Choroid plexus epithelial cell (primary cell): ENCODE data around the gene HMBS.
A peak's percentile ranks its signal among the peaks of the same experiment; 100 is the strongest.

Source experiments
- DNase-seq: peaks from one replicate; pipeline ENCODE4 v3.0.0-alpha.2; 2010; ENCODE audit warnings: low read depth
- H3K4me3 ChIP-seq: 2 replicates; pipeline ENCODE4 v1.5.1; 2011; ENCODE audit warnings: low read depth, mild to moderate bottlenecking, control low read depth, low read length, moderate library complexity
- CTCF ChIP-seq: conservative IDR thresholded peaks from 2 replicates; pipeline ENCODE4 v1.5.1; 2011; ENCODE audit warnings: low read depth, mild to moderate bottlenecking, control low read depth, inconsistent platforms, low read length, moderate library complexity

The HMBS gene

DNA sequence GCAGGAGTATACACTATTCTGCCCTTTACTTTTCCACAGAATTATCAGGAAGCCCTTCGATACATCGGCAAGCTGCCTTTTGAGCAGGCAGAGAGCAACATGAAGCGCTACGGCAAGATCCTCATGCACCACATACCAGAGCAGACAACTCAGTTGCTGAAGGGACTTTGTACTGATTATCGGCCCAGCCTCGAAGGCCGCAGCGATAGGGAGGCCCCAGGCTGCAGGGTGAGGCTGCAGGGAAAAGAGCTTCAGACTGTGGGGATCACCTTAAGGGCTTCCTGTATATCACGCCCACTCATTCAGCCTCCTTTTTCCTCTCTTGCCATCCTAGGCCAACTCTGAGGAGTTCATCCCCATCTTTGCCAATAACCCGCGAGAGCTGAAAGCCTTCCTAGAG lies 6.8 kb upstream of the HMBS start:
- H3K4me3 ChIP-seq, result no peak overlapping the region
- TF ChIP-seq CTCF, result no peak
- DNase-seq, result no peak

- DNase-seq, result no peak
- no peak for TF ChIP-seq CTCF
Measured at GRCh38 chr11:119078675-119079420, 5.8 kb upstream of the HMBS start.

DNA sequence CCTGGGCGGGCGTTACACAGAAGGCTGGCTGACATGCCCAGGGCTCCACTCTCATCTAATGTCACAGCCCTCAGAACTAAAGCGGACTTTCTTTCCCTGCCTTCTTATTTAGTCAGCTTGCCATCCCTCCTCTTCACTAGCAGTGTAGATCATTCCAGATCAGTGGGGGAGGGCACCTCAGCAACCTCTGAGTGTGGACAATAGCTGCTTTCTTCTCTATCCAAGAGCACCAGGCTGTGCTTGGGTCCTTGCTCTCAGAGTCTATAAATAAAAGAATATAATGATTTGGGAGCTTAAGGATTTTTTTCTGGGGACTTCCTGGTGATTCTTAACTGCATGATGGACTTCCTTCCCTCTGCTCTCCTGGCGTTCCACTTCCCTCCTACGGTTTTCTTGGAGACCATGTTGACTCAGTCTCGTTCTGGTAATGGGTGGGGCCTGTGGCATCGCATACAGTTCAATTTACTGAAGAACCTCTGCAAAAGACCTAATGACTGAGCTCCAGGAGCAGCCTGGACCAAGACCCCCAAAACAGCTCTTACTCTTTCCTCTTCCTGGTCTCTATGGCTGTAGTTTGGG lies 2.9 kb upstream of the HMBS start:
- TF ChIP-seq CTCF, result no peak
- no peak for DNase-seq
- no peak overlapping the region for H3K4me3 ChIP-seq

More at GRCh38 chr11:119078675-119079420, 5.8 kb upstream of the HMBS start:
- no peak overlapping the region for H3K4me3 ChIP-seq

- peak overlapping the region; percentile 77 for H3K4me3 ChIP-seq
- TF ChIP-seq CTCF, result no peak
- DNase-seq, result no peak
Measured at GRCh38 chr11:119085437-119085847, 761 bp downstream of the HMBS start.

GRCh38 chr11:119087123-119087522 lies 2.4 kb downstream of the HMBS start:
- no peak overlapping the region for H3K4me3 ChIP-seq
- no peak for DNase-seq
- TF ChIP-seq CTCF, result no peak

GRCh38 chr11:119087747-119088241 lies 3.1 kb downstream of the HMBS start:
- DNase-seq, result no peak
- no peak for TF ChIP-seq CTCF
- H3K4me3 ChIP-seq, result no peak overlapping the region

DNA sequence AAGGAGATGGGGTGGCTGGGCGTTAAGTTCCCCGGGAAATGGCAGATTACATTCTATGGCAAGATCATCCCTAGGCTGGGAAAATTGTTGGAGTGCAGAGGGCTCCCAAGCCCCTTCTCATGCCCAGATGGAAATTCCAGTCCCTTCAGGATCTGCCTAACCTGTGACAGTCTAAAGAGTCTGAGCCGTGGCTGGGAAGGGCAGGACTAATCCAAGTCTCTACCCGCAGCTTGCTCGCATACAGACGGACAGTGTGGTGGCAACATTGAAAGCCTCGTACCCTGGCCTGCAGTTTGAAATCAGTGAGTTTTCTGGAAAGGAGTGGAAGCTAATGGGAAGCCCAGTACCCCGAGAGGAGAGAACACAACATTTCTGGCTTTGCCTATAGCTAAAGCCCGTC lies 3.7 kb downstream of the HMBS start:
- H3K4me3 ChIP-seq, result no peak overlapping the region
- TF ChIP-seq CTCF, result no peak
- DNase-seq, result no peak
